IPS-20b (cell line): ENCODE data around the gene KIF26A.

Experiments used
- H3K27ac ChIP-seq: one replicate; pipeline ENCODE4 v1.5.1; 2013; ENCODE audit warnings: low read length
- H3K27me3 ChIP-seq: 2 replicates; pipeline ENCODE4 v1.6.1; 2013; ENCODE audit warnings: mild to moderate bottlenecking, low read length, inconsistent platforms; ENCODE audit not compliant: insufficient read depth
- H3K36me3 ChIP-seq: 2 replicates; pipeline ENCODE4 v1.6.1; 2013; ENCODE audit warnings: low read depth, mild to moderate bottlenecking, inconsistent platforms, low read length, moderate library complexity; ENCODE audit not compliant: insufficient read depth
- H3K4me1 ChIP-seq: 2 replicates; pipeline ENCODE4 v1.6.1; 2013; ENCODE audit warnings: mild to moderate bottlenecking, control low read depth, inconsistent platforms, low read length, moderate library complexity; ENCODE audit not compliant: insufficient read depth
- H3K4me3 ChIP-seq: 2 replicates; pipeline ENCODE4 v1.5.1; 2013; ENCODE audit warnings: mild to moderate bottlenecking, low read length, inconsistent platforms
- H3K9ac ChIP-seq: 2 replicates; pipeline ENCODE4 v1.6.1; 2013; ENCODE audit warnings: low read depth, mild to moderate bottlenecking, inconsistent platforms, low read length, moderate library complexity
- H3K9me3 ChIP-seq: 2 replicates; pipeline ENCODE4 v1.6.1; 2013; ENCODE audit warnings: mild to moderate bottlenecking, low read depth, low read length, inconsistent platforms; ENCODE audit not compliant: insufficient read depth

KIF26A gene

GRCh38 chr14:104117341-104118005, 20.9 kb upstream of the KIF26A start:
- Histone ChIP-seq H3K4me3 (peak overlapping the region; percentile 47; the same call in 1 of the 2 replicates), H3K9ac (no peak overlapping the region), H3K4me1 (no peaks in the 10 kb centered on the region), H3K36me3 (no peaks in the 10 kb centered on the region), H3K27ac (no peak overlapping the region), H3K27me3 (peaks cover 68% of the 10 kb centered on the region), H3K9me3 (no peaks in the 10 kb centered on the region; the same call in 1 of the 2 replicates)

GRCh38 chr14:104118006-104118844, 20.2 kb upstream of the KIF26A start:
- Histone ChIP-seq H3K9me3 (no peaks in the 10 kb centered on the region; the same call in 1 of the 2 replicates), H3K27me3 (peaks cover 68% of the 10 kb centered on the region), H3K4me3 (no peak overlapping the region), H3K9ac (no peak overlapping the region), H3K4me1 (no peaks in the 10 kb centered on the region), H3K36me3 (no peaks in the 10 kb centered on the region), H3K27ac (no peak overlapping the region)

- H3K9me3 ChIP-seq: peaks cover 3% of the 10 kb centered on the region
- H3K4me3 ChIP-seq: no peak overlapping the region
- H3K4me1 ChIP-seq: no peaks in the 10 kb centered on the region
- peaks cover 68% of the 10 kb centered on the region for H3K27me3 ChIP-seq
- H3K9ac ChIP-seq: no peak overlapping the region
- H3K27ac ChIP-seq: no peak overlapping the region
- H3K36me3 ChIP-seq: no peaks in the 10 kb centered on the region
Measured at GRCh38 chr14:104119119-104119487, 19.3 kb upstream of the KIF26A start.

GRCh38 chr14:104119488-104120251, 18.7 kb upstream of the KIF26A start:
- Histone ChIP-seq H3K9me3 (peaks cover 3% of the 10 kb centered on the region), H3K36me3 (no peaks in the 10 kb centered on the region), H3K9ac (no peak overlapping the region), H3K4me1 (no peaks in the 10 kb centered on the region), H3K27me3 (peaks cover 63% of the 10 kb centered on the region), H3K27ac (no peak overlapping the region), H3K4me3 (no peak overlapping the region)

GRCh38 chr14:104120281-104120741, 18.1 kb upstream of the KIF26A start:
- Histone ChIP-seq H3K4me3 (no peak overlapping the region), H3K27me3 (peaks cover 56% of the 10 kb centered on the region)

GRCh38 chr14:104121142-104121541, 17.2 kb upstream of the KIF26A start:
- Histone ChIP-seq H3K4me3 (no peak overlapping the region), H3K27ac (no peak overlapping the region), H3K9me3 (peaks cover 9% of the 10 kb centered on the region), H3K36me3 (no peaks in the 10 kb centered on the region), H3K9ac (no peak overlapping the region), H3K27me3 (peaks cover 48% of the 10 kb centered on the region), H3K4me1 (no peaks in the 10 kb centered on the region)

More at GRCh38 chr14:104120281-104120741, 18.1 kb upstream of the KIF26A start:
- H3K9ac ChIP-seq: no peak overlapping the region
- no peak overlapping the region for H3K27ac ChIP-seq
- H3K36me3 ChIP-seq: no peaks in the 10 kb centered on the region
- no peaks in the 10 kb centered on the region for H3K4me1 ChIP-seq
- H3K9me3 ChIP-seq: peaks cover 9% of the 10 kb centered on the region

GRCh38 chr14:104123879-104124278, 14.5 kb upstream of the KIF26A start:
- no peak overlapping the region for H3K9ac ChIP-seq
- peaks cover 9% of the 10 kb centered on the region for H3K9me3 ChIP-seq
- no peaks in the 10 kb centered on the region for H3K36me3 ChIP-seq
- H3K27ac ChIP-seq: no peak overlapping the region
- H3K27me3 ChIP-seq: peaks cover 21% of the 10 kb centered on the region
- H3K4me3 ChIP-seq: no peak overlapping the region
- H3K4me1 ChIP-seq: no peaks in the 10 kb centered on the region

- peaks cover 14% of the 10 kb centered on the region for H3K9me3 ChIP-seq
Measured at GRCh38 chr14:104125011-104125410, 13.4 kb upstream of the KIF26A start.

GRCh38 chr14:104126753-104127152, 11.6 kb upstream of the KIF26A start:
- Histone ChIP-seq H3K9me3 (peaks cover 14% of the 10 kb centered on the region), H3K27ac (no peak overlapping the region), H3K4me1 (no peaks in the 10 kb centered on the region), H3K27me3 (no peaks in the 10 kb centered on the region; the same call in 1 of the 2 replicates), H3K36me3 (no peaks in the 10 kb centered on the region), H3K9ac (no peak overlapping the region), H3K4me3 (no peak overlapping the region)

More at GRCh38 chr14:104125011-104125410, 13.4 kb upstream of the KIF26A start:
- Histone ChIP-seq H3K4me1 (no peaks in the 10 kb centered on the region), H3K27ac (no peak overlapping the region), H3K9ac (no peak overlapping the region), H3K27me3 (peaks cover 12% of the 10 kb centered on the region), H3K36me3 (no peaks in the 10 kb centered on the region), H3K4me3 (no peak overlapping the region)

- Histone ChIP-seq H3K9ac (no peak overlapping the region), H3K27ac (no peak overlapping the region), H3K27me3 (peaks cover 10% of the 10 kb centered on the region), H3K4me3 (no peak overlapping the region), H3K36me3 (no peaks in the 10 kb centered on the region), H3K4me1 (no peaks in the 10 kb centered on the region), H3K9me3 (peaks cover 12% of the 10 kb centered on the region)
Measured at GRCh38 chr14:104128981-104129380, 9.4 kb upstream of the KIF26A start.

GRCh38 chr14:104129556-104129955, 8.8 kb upstream of the KIF26A start:
- peaks cover 16% of the 10 kb centered on the region for H3K27me3 ChIP-seq
- H3K4me1 ChIP-seq: no peaks in the 10 kb centered on the region
- H3K27ac ChIP-seq: no peak overlapping the region
- no peaks in the 10 kb centered on the region for H3K36me3 ChIP-seq
- peaks cover 11% of the 10 kb centered on the region for H3K9me3 ChIP-seq
- H3K4me3 ChIP-seq: no peak overlapping the region
- no peak overlapping the region for H3K9ac ChIP-seq
